Measurements from ENCODE around the gene CA14. TPM values are rescaled to one million over a fixed set of nuclear protein-coding genes. Genes with fewer than 3 reads are reported as not detected.
A peak's percentile ranks its signal among the peaks of the same experiment; 100 is the strongest.

CA14 gene
- total and polyA plus RNA-seq, 9 of the 15 experiments (the other 6 are each of a cell fraction or from before 2014, with no cell fraction given): 0.13 to 0.57 (median 0.26) TPM; not detected in 1

GRCh38 chr1:150235852-150236613 is 21.5 kb upstream of the CA14 start, which contains the start of gene ANP32E (continued):
- TF ChIP-seq USF2 (CRISPR knock-in tag; IDR thresholded peaks at IDR 0.05): no peak
- TF ChIP-seq KLF13 (tag; IDR thresholded peaks at IDR 0.05; ENCODE audit: borderline replicate concordance, low read depth): no peak
- TF ChIP-seq ZFPM2 (CRISPR knock-in tag; IDR thresholded peaks at IDR 0.05): no peak
- TF ChIP-seq MCM7 (IDR thresholded peaks at IDR 0.05): no peak
- no peak for TF ChIP-seq SIN3B (IDR thresholded peaks at IDR 0.05; ENCODE audit: low read depth)
- TF ChIP-seq ARID3A (IDR thresholded peaks at IDR 0.05; ENCODE audit: borderline replicate concordance, low read depth, low read length): peak; percentile 68; the same call in 1 of the 2 replicates
- no peak for TF ChIP-seq PRMT5 (CRISPR knock-in tag; IDR thresholded peaks at IDR 0.05)
- TF ChIP-seq, protein P1, sequence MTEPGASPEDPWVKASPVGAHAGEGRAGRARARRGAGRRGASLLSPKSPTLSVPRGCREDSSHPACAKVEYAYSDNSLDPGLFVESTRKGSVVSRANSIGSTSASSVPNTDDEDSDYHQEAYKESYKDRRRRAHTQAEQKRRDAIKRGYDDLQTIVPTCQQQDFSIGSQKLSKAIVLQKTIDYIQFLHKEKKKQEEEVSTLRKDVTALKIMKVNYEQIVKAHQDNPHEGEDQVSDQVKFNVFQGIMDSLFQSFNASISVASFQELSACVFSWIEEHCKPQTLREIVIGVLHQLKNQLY (CRISPR knock-in tag; conservative IDR thresholded peaks at IDR 0.05): peak in 1 of 2 experiments; percentile 83; a peak in 1 of 4 replicates
- TF ChIP-seq, protein P2, sequence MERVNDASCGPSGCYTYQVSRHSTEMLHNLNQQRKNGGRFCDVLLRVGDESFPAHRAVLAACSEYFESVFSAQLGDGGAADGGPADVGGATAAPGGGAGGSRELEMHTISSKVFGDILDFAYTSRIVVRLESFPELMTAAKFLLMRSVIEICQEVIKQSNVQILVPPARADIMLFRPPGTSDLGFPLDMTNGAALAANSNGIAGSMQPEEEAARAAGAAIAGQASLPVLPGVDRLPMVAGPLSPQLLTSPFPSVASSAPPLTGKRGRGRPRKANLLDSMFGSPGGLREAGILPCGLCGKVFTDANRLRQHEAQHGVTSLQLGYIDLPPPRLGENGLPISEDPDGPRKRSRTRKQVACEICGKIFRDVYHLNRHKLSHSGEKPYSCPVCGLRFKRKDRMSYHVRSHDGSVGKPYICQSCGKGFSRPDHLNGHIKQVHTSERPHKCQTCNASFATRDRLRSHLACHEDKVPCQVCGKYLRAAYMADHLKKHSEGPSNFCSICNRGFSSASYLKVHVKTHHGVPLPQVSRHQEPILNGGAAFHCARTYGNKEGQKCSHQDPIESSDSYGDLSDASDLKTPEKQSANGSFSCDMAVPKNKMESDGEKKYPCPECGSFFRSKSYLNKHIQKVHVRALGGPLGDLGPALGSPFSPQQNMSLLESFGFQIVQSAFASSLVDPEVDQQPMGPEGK (CRISPR knock-in tag; IDR thresholded peaks at IDR 0.05; ENCODE audit: borderline replicate concordance): no peak
- TF ChIP-seq THAP12 (CRISPR knock-in tag; IDR thresholded peaks at IDR 0.05): peak; percentile 89
- no peak for TF ChIP-seq ZBTB8A (IDR thresholded peaks at IDR 0.05; ENCODE audit: partially characterized antibody)
- no peak for TF ChIP-seq U2AF2 (optimal IDR thresholded peaks at IDR 0.05; ENCODE audit: low read depth, low read length)
- no peak; the same call in 1 of the 2 replicates for TF ChIP-seq STAG1 (CRISPR knock-in tag; IDR thresholded peaks at IDR 0.05; ENCODE audit: borderline replicate concordance)
- TF ChIP-seq, protein P3, sequence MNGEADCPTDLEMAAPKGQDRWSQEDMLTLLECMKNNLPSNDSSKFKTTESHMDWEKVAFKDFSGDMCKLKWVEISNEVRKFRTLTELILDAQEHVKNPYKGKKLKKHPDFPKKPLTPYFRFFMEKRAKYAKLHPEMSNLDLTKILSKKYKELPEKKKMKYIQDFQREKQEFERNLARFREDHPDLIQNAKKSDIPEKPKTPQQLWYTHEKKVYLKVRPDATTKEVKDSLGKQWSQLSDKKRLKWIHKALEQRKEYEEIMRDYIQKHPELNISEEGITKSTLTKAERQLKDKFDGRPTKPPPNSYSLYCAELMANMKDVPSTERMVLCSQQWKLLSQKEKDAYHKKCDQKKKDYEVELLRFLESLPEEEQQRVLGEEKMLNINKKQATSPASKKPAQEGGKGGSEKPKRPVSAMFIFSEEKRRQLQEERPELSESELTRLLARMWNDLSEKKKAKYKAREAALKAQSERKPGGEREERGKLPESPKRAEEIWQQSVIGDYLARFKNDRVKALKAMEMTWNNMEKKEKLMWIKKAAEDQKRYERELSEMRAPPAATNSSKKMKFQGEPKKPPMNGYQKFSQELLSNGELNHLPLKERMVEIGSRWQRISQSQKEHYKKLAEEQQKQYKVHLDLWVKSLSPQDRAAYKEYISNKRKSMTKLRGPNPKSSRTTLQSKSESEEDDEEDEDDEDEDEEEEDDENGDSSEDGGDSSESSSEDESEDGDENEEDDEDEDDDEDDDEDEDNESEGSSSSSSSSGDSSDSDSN (IDR thresholded peaks at IDR 0.05; ENCODE audit: borderline replicate concordance in 1 of 2, low read depth in 2 of 2, low read length in 2 of 2): peak; percentile 56 to 81; a peak in 2 of 4 replicates
- TF ChIP-seq ZNF586 (CRISPR knock-in tag; conservative IDR thresholded peaks at IDR 0.05): no peak
- no peak for TF ChIP-seq KLF10 (CRISPR knock-in tag; IDR thresholded peaks at IDR 0.05)

All from K562 (cell line).